GM21529 (cell line): ENCODE results near the gene OR52I2.
A peak's percentile ranks its signal among the peaks of the same experiment; 100 is the strongest.

ENCODE experiments used
- ATAC-seq: cut with Tn5 transposase; IDR thresholded peaks from one replicate; pipeline ENCODE4 v1.9.1; 2021; ENCODE audit not compliant: unreplicated experiment

OR52I2 gene

DNA sequence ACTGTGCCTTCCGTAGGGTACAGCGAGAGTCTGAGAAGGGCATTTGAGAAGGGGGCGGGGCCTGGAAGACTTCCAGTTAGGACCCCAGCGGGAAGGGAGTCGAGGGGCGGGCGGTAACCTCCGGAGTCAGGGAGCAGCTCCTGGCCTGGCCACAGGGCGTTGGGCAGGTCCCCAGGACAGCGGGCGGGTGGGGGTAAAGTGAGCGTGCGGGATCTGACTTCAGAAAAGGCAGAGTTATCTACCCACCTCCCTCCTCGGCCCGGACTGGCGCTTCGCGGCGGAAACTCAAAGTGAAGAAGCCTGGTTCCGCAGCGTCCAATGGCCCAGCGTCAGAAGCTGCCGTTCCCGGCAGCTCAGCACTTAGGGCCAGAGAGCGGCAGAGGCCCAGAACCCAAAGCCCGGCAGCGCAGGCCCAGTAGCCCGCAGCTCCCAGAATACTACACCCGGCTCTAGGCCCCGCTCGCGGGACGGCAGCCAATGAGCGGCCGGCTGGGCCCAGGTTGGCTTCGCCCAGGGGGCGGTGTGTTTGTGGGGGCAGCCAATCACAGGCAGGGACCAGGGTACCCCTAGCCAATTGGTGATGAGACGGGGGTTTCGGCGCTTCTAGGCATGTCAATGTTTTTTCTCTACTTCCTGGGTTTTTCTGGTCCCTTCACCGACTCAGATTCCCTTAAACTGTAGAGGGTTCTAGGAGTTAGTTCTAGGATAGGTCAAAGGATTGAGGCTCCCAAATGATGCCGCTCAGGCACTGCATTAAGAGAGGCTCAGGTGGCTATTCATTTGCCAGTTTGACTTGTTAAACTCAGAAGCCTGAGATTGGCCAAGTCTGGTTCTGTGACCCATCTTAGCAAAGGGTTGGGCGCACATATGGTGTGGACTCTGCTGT is 26.5 kb downstream of the OR52I2 start, which contains the start of gene TRIM68:
TSS of gene TRIM68 (minus strand) at position 451 of the 886 bp plus-strand sequence. CDS start 2,727 bp downstream, outside the sequence.
- ATAC-seq, result peak; percentile 100

DNA sequence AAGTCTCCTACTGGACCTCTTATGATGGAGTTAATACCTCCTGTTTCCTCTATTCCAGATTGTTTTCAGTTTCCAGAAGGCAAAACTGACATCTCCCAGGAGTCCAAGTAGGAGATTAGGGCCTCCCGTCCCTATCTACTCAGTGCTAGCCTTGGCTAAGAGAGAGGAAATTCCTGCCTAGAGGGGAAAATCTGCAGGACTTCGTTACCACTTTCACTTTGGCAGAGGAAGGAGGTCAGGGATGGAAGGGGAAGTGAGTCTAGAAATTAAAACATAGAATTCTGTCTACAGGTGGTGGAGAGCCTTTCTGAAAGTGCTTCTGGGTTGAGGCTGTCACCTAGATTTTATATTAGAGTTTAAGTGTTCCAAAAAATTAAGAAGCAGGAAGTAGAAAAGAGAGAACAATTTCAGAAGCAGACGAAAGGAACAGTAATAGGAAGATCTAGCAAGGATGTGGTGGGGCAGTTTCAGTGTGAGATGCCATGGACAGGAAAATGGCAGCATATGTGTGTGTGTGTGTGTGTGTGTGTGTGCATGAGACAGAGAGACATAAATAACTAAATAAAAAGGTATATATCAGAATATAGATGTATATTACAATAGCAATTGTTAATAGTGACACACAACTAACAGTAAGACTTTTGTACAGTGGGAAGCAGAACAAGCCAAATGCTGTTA is 28.9 kb downstream of the OR52I2 start:
- no peak for ATAC-seq

- no peak for ATAC-seq
Measured at GRCh38 chr11:4611986-4612385, 30.4 kb downstream of the OR52I2 start.

DNA sequence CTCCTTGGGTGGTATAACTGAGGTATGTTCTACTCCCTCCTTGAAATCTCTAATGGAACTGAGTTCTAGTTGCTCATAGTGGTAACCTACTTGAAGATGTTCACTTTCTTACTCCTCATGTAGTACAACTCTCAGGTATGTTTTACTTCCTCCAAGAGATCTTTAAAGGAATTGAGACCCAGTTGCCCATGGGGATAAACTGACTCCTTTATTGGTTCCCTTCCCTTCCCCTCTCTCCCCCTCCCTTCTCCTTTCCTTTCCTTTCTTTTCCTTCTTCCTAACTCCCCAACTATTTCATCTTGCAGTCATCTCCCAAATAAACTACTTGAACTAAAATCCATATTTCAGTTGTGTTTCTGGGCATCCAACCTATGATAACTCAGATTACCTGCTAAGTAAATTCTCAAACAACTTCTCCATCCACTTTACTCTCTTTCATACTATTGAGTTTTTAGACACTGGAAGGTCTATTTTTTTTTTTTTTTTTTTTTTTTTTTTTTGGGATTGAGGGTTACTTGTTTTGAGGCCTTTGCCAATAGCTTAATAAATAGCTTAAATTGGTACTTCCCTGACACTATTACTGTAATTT is 34.4 kb downstream of the OR52I2 start:
- ATAC-seq, result no peak

DNA sequence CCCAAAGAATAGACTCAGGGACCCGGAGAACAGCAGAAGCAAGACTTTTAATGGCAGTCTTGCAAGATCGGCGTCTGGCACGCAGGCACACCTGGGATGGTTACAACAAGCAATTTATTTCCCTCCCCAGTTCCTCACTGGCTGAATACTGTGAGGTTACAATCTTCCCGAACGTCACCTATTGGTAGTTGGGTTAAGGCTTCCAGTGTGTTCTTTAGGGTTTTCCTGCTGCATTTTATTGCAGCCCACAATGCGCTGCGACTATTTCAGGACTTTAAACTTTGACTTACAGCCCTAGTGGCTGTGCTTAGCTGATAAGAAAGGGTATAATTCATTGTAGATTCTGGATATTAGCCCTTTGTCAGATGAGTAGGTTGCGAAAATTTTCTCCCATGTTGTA is 38.0 kb downstream of the OR52I2 start:
- ATAC-seq, result no peak

- peak; percentile 68 for ATAC-seq
Measured at GRCh38 chr11:4626207-4627099, 44.9 kb downstream of the OR52I2 start.

- ATAC-seq, result no peak
Measured at GRCh38 chr11:4636136-4636535, 54.6 kb downstream of the OR52I2 start.

DNA sequence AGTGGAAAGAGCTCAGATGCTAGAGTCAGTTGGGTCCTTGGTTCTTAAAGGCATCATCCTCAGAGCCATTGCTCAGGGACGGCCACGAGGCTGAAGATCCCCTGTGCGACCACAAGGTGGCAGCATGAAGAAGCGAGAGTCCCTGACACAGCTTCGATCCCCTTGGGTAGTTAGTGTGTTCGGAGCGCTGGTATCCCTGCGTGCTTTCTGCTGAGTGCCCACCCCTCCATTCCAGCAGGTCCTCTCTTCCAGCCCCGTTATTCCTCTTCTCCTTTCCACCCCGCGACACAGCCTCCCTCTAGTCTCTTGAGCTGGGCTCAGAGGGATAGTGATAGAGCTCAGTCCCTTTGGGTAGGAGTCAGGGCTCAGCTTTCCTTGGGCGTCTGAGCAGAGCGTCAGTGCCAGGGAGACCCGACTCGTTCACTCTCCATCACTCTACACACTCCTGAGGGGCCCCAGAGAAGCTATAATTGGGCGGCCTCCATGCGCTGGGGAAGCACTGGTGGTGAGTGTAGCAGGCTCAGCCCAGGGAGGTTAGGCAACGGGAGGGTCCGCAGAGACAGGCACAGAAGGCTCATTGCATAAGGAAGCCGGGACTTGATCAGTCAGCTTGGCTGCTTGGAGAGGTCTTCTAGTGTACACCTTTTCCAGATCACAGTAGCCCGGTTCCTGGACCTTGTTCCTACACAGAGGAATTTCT is 55.6 kb downstream of the OR52I2 start, which contains the start of gene OR51D1:
TSS of gene OR51D1 (plus strand) at position 516 of the 700 bp plus-strand sequence. CDS start 2,314 bp downstream, outside the sequence.
- ATAC-seq, result peak; percentile 96

GRCh38 chr11:4637662-4638047 is 56.1 kb downstream of the OR52I2 start:
- no peak for ATAC-seq

DNA sequence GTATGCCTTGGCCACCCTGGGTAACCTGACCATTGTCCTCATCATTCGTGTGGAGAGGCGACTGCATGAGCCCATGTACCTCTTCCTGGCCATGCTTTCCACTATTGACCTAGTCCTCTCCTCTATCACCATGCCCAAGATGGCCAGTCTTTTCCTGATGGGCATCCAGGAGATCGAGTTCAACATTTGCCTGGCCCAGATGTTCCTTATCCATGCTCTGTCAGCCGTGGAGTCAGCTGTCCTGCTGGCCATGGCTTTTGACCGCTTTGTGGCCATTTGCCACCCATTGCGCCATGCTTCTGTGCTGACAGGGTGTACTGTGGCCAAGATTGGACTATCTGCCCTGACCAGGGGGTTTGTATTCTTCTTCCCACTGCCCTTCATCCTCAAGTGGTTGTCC is 58.4 kb downstream of the OR52I2 start:
- no peak for ATAC-seq

DNA sequence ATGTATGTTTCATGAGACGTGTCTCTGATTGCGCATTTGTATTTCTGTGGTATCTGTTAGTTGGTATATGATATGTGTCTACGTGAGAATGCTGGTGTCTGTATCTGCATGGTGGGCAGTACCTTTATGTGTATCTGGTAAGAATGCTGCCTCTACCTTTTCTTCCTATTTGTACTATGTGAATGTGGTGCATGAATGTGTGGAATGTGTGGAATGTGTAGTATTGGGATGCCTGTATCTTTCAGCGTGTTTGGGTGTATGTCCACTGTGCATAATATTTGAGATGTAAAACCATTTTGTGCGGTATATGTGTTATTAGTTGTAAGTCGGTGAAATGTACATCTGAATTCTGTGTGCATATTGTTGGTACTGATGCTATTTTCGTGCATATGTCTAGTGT is 60.0 kb downstream of the OR52I2 start:
- ATAC-seq, result no peak

GRCh38 chr11:4642043-4642442 is 60.5 kb downstream of the OR52I2 start:
- ATAC-seq, result no peak
